NT2/D1 (cell line): Measurements from ENCODE around the gene CALHM3.

Experiments used
- YY1 ChIP-seq: IDR thresholded peaks from 2 replicates; pipeline ENCODE4 v1.6.1; 2011; ENCODE audit not compliant: insufficient read length, insufficient read depth
- ZNF274 ChIP-seq: IDR thresholded peaks from 2 replicates; pipeline ENCODE4 v1.6.1; 2011; ENCODE audit warnings: mild to moderate bottlenecking, low read depth, low read length

DNA sequence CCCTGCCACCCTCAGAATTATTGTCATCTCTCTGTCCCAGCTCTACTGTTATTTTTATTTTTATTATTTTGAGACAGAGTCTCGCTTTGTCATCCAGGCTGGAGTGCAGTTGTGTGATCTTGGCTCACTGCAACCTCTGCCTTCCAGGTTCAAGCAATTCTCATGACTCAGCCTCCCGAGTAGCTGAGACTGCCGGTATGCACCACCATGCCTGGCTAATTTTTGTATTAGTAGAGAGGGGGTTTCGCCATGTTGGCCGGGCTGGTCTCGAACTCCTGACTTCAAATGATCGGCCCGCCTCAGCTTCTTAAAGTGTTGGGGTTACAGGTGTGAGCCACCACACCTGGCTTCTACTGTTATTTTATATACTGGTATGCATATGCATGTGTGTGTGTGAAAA, 37.8 kb downstream of the CALHM3 start:
- TF ChIP-seq ZNF274 = no peak
- TF ChIP-seq YY1 = no peak
